A549 (cell line): ENCODE results near the gene MYBPC1.

ENCODE experiments used
- CBX8 ChIP-seq: fragments of 200-600 bp; sonication (generic); IDR thresholded peaks from 2 replicates; pipeline ENCODE4 v1.6.1; 2016
- GATA3 ChIP-seq: IDR thresholded peaks from 2 replicates; pipeline ENCODE4 v1.6.1; 2012; ENCODE audit warnings: borderline replicate concordance
- KDM1A ChIP-seq: fragments of 200-600 bp; sonication (generic); IDR thresholded peaks from 2 replicates; pipeline ENCODE4 v1.6.1; 2016; ENCODE audit warnings: low read depth, mild to moderate bottlenecking

- TF ChIP-seq CBX8 (no peak), KDM1A (no peak), GATA3 (no peak)
Measured at GRCh38 chr12:101653503-101653902, 58.7 kb downstream of the MYBPC1 start.
